C4-2B (cell line): ENCODE measurements around the gene MKRN1.
"Not testable (repeated sequence)": the region's sequence is repeated elsewhere in the genome, so short reads cannot be mapped to it uniquely, and the experiment has no call there.

Experiments
- H3K27ac ChIP-seq: fragments of 450-650 bp; 2 replicates; pipeline ENCODE4 v1.5.1; 2017
- ZFX ChIP-seq: fragments of 450-650 bp; IDR thresholded peaks from 2 replicates; pipeline ENCODE4 v1.6.1; 2017
- TF ChIP-seq, protein P1 (sequence below): fragments of 450-650 bp; conservative IDR thresholded peaks from 2 replicates; pipeline ENCODE4 v1.5.1; 2017; ENCODE audit warnings: mild to moderate bottlenecking

Gene MKRN1

DNA sequence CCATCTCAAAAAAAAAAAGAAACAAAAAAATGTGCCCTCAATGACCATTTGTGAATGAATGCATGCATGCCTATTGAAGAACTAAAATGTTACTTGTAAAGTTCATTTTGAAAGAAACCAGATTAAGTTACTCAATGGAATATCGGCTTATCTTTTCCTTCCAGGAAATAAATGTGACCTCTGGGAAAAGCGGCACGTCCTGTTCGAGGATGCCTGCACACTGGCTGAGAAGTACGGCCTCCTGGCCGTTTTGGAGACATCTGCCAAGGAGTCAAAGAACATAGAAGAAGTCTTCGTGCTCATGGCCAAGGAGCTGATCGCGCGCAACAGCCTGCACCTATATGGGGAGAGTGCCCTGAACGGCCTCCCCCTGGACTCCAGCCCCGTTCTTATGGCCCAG lies 53.6 kb downstream of the MKRN1 start:
- TF ChIP-seq, protein P1, sequence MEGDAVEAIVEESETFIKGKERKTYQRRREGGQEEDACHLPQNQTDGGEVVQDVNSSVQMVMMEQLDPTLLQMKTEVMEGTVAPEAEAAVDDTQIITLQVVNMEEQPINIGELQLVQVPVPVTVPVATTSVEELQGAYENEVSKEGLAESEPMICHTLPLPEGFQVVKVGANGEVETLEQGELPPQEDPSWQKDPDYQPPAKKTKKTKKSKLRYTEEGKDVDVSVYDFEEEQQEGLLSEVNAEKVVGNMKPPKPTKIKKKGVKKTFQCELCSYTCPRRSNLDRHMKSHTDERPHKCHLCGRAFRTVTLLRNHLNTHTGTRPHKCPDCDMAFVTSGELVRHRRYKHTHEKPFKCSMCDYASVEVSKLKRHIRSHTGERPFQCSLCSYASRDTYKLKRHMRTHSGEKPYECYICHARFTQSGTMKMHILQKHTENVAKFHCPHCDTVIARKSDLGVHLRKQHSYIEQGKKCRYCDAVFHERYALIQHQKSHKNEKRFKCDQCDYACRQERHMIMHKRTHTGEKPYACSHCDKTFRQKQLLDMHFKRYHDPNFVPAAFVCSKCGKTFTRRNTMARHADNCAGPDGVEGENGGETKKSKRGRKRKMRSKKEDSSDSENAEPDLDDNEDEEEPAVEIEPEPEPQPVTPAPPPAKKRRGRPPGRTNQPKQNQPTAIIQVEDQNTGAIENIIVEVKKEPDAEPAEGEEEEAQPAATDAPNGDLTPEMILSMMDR = no peak
- no peak for TF ChIP-seq ZFX
- H3K27ac ChIP-seq = peak overlapping the region; percentile 13

DNA sequence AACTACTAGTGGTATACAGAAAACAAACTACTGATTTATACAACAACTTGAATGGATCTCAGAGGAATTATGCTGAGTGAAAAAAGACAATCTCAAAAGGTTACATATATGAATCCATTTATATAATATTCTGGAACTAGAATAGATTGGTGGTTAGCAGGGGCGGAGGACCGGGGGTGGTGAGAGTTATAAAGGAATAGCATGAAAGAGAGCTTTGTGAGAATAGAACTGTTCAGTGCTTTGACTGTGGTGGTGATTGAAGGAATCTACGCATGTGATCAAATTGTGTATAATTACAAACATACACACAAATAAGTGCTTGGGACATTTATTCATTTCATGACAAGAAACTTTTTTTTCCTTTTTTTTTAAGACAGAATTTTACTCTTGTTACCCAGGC lies 55.8 kb downstream of the MKRN1 start:
- H3K27ac ChIP-seq = no peak overlapping the region
- TF ChIP-seq ZFX = no peak
- TF ChIP-seq, protein P1 = no peak

DNA sequence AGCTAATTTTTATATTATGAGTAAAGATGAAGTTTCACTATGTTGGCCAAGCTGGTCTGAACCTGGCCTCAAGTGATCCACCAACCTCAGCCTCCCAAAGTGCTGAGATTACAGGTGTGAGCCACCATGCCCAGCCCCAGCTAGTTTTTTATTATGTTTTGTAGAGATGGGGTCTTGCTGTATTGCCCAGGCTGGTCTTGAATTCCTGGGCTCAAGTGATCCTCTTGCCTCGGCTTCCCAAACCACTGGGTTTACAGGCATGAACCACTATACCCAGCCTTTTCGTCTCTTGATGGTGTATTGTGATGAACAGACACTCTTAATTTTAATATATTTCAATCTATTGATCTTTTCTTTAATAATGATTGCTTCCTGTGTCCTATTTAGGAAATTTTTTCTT lies 57.8 kb downstream of the MKRN1 start:
- TF ChIP-seq, protein P1 = no peak
- no peak overlapping the region for H3K27ac ChIP-seq

DNA sequence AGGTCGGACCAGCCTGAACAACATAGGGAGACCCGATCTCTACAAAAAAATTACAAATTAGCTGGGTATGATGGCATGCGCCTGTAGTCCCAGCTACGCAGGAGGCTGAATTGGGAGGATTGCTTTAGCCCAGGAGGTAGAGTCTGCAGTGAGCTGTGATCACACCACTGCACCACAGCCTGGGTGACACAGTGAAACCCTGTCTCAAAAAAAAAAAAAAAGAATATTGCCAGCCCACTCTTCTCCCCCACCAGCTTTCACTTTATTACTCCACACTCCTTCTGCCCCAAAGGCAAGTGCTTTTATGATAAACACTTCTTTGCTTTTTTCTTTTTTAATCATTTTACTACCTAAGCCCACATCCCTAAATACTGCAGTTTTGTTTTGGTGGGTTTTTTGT lies 60.7 kb downstream of the MKRN1 start:
- no peak for TF ChIP-seq ZFX
- TF ChIP-seq, protein P1 = no peak
- peak overlapping the region; percentile 75; the same call in 1 of the 2 replicates for H3K27ac ChIP-seq

DNA sequence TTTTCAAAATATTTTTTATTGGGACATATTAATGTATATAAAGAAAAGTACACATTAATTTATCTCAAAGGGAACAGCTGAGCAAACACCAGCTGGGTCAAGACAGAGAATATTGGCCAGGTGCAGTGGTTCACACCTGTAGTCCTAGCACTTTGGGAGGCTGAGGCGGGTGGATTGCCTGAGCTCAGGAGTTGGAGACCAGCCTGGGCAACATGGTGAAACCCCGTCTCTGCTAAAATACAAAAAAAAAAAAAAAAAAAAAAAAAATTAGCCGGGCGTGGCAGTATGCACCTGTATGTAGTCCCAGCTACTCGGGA lies 61.2 kb downstream of the MKRN1 start:
- H3K27ac ChIP-seq = peak overlapping the region; percentile 75

DNA sequence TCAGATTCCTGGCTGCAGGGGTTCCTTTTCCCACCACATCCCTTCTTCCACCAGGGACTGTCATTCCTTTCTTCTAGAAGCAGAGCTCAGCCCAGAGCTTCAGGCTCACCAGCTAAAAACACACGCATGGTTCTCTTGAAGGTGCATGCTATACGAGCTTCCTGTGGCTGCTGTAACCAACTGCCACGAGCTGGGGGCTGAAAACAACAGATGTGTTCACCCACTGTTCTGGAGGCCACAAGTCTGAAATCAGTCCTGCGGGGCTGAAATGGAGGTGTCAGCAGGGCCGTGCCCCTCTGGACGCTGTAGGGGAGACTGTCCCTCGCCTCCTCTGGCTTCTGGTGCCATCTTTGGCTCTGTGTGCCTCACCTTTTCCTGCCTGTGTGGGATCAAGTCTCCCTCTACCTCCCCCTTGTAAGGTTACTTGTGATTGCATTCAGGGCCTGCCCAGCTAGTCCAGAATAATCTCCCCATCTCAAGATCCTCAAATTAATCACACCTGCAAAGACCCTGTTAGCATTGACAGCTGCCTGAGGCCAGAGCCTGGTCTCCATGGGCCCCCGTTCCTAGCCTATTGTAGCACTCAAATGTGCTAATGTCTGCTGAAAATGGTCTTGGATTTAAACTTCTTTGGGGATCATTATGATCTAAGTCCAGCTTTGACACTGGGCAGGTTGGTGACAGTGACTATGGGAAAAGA lies 61.7 kb downstream of the MKRN1 start:
- H3K27ac ChIP-seq = peak overlapping the region; percentile 75
- no peak for TF ChIP-seq ZFX
- TF ChIP-seq, protein P1 = no peak

GRCh38 chr7:140416560-140416959 lies 62.7 kb downstream of the MKRN1 start:
- TF ChIP-seq, protein P1 = no peak
- no peak for TF ChIP-seq ZFX
- peak overlapping the region; percentile 75; the same call in 1 of the 2 replicates for H3K27ac ChIP-seq

- not testable (repeated sequence) for H3K27ac ChIP-seq
These were observed 63.5 kb downstream of the MKRN1 start for GRCh38 chr7:140415816-140416215.
